HEK293T (cell line): ENCODE data around the gene ASTN2.

Experiments
- CTCF ChIA-PET: fragments of 350-600 bp; formaldehyde crosslinking; extraction: SDS; loops from one replicate; lab custom pipeline; 2021; ENCODE audit warnings: antibody characterized with exemption, inconsistent platforms; lab: Yijun Ruan, JAX
- POLR2A ChIA-PET: fragments of 350-600 bp; formaldehyde crosslinking; extraction: SDS; loops from one replicate; lab custom pipeline; 2020; ENCODE audit warnings: antibody characterized with exemption, inconsistent platforms; lab: Yijun Ruan, JAX
- DNase-seq: peaks from one replicate; pipeline ENCODE4 v3.0.0; 2012; ENCODE audit warnings: mixed read lengths; ENCODE audit errors: extremely low spot score
- ARNT ChIP-seq: fragments of 450-650 bp; IDR thresholded peaks from 2 replicates; pipeline ENCODE4 v1.6.1; 2017; ENCODE audit warnings: mild to moderate bottlenecking
- BHLHE40 ChIP-seq: fragments of 450-650 bp; IDR thresholded peaks from 2 replicates; pipeline ENCODE4 v1.6.1; 2016; ENCODE audit warnings: mild to moderate bottlenecking, moderate library complexity, borderline replicate concordance
- CTBP1 ChIP-seq: fragments of 450-650 bp; IDR thresholded peaks from 2 replicates; pipeline ENCODE4 v1.6.1; 2016; ENCODE audit warnings: borderline replicate concordance
- ELF4 ChIP-seq: fragments of 450-650 bp; IDR thresholded peaks from 2 replicates; pipeline ENCODE4 v1.6.1; 2017; ENCODE audit warnings: antibody characterized with exemption
- FOXA1 ChIP-seq: fragments of 450-650 bp; IDR thresholded peaks from 2 replicates; pipeline ENCODE4 v1.6.1; 2016; ENCODE audit warnings: mild to moderate bottlenecking
- FOXK2 ChIP-seq: fragments of 450-650 bp; IDR thresholded peaks from 2 replicates; pipeline ENCODE4 v1.6.1; 2016; ENCODE audit warnings: mild to moderate bottlenecking
- FOXM1 ChIP-seq: fragments of 450-650 bp; IDR thresholded peaks from 2 replicates; pipeline ENCODE4 v1.6.1; 2017; ENCODE audit warnings: mild to moderate bottlenecking, borderline replicate concordance
- HDGF ChIP-seq: fragments of 450-650 bp; IDR thresholded peaks from 2 replicates; pipeline ENCODE4 v1.6.1; 2017; ENCODE audit warnings: antibody characterized with exemption, borderline replicate concordance
- L3MBTL2 ChIP-seq: fragments of 450-650 bp; conservative IDR thresholded peaks from 2 replicates; pipeline ENCODE4 v1.6.1; 2016; ENCODE audit warnings: mild to moderate bottlenecking
- LEF1 ChIP-seq: fragments of 450-650 bp; IDR thresholded peaks from 2 replicates; pipeline ENCODE4 v1.6.1; 2017; ENCODE audit warnings: mild to moderate bottlenecking, borderline replicate concordance
- NFRKB ChIP-seq: fragments of 450-650 bp; IDR thresholded peaks from 2 replicates; pipeline ENCODE4 v1.6.1; 2016; ENCODE audit warnings: mild to moderate bottlenecking, moderate library complexity
- SP1 ChIP-seq: fragments of 450-650 bp; IDR thresholded peaks from 2 replicates; pipeline ENCODE4 v1.6.1; 2017
- SUZ12 ChIP-seq: fragments of 450-650 bp; IDR thresholded peaks from 2 replicates; pipeline ENCODE4 v1.6.1; 2016; ENCODE audit warnings: mild to moderate bottlenecking
- TARDBP ChIP-seq: fragments of 450-650 bp; IDR thresholded peaks from 2 replicates; pipeline ENCODE4 v1.6.1; 2016
- ZNF384 ChIP-seq: fragments of 450-650 bp; IDR thresholded peaks from 2 replicates; pipeline ENCODE4 v1.6.1; 2016
- TF ChIP-seq, protein P1 (sequence below): fragments of 450-650 bp; IDR thresholded peaks from 2 replicates; pipeline ENCODE4 v1.6.1; 2016

ASTN2 gene

DNA sequence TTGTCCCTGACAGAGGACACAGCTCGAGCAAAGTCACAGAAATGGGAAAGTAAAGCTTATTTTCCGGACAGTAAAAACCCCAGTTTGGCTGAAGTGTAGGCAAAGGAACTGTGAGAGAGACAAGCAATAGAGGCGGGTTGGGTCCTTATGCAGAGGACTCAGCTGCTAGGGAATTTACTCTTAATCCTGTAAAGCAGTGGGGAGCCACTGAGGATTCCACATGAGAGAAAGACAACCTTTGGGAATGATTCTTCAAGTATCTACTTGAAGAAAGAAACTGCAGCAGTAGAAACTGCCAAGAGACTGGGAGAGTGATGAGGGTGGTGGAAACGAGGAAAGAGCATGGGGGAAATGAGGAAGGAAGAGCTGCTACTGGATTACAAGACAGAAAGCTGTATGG, 20.2 kb downstream of the ASTN2 start:
- ChIA-PET POLR2A (no interaction called here), CTCF (no interaction called here)
- no peak for TF ChIP-seq LEF1
- no peak for TF ChIP-seq ZNF384
- no peak for TF ChIP-seq FOXA1
- TF ChIP-seq HDGF = no peak
- no peak for TF ChIP-seq CTBP1
- no peak for TF ChIP-seq FOXK2
- TF ChIP-seq FOXM1 = no peak
- DNase-seq = no peak

DNA sequence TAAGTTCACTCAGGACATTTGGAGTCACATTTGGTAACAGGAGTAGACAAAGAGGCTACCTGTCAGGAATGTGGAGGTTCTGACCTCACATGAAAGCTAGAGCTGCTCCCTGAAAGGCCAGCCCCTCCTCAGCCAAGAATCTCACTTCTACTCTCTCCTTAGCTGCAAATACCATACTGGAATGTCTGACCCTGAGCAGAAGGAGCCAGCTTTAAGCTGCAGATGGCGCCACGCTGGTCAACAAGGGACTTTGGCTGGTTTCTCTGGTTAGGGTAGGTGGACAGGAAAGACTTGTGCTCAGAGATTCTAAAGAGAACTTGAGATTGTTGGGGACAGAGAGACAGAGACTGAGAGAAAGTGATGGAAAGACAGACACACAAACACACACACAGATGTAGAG, 21.9 kb downstream of the ASTN2 start:
- ChIA-PET POLR2A (no interaction called here), CTCF (no interaction called here)
- no peak for TF ChIP-seq HDGF
- TF ChIP-seq BHLHE40 = no peak
- TF ChIP-seq TARDBP = no peak
- TF ChIP-seq FOXA1 = no peak
- TF ChIP-seq, protein P1, sequence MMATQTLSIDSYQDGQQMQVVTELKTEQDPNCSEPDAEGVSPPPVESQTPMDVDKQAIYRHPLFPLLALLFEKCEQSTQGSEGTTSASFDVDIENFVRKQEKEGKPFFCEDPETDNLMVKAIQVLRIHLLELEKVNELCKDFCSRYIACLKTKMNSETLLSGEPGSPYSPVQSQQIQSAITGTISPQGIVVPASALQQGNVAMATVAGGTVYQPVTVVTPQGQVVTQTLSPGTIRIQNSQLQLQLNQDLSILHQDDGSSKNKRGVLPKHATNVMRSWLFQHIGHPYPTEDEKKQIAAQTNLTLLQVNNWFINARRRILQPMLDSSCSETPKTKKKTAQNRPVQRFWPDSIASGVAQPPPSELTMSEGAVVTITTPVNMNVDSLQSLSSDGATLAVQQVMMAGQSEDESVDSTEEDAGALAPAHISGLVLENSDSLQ = no peak
- TF ChIP-seq ELF4 = no peak
- no peak for TF ChIP-seq LEF1
- no peak for TF ChIP-seq L3MBTL2
- TF ChIP-seq SUZ12 = no peak
- TF ChIP-seq NFRKB = no peak
- no peak for TF ChIP-seq SP1
- TF ChIP-seq CTBP1 = no peak
- no peak for TF ChIP-seq ARNT
- TF ChIP-seq FOXK2 = no peak
- no peak for TF ChIP-seq ZNF384
- TF ChIP-seq FOXM1 = no peak

DNA sequence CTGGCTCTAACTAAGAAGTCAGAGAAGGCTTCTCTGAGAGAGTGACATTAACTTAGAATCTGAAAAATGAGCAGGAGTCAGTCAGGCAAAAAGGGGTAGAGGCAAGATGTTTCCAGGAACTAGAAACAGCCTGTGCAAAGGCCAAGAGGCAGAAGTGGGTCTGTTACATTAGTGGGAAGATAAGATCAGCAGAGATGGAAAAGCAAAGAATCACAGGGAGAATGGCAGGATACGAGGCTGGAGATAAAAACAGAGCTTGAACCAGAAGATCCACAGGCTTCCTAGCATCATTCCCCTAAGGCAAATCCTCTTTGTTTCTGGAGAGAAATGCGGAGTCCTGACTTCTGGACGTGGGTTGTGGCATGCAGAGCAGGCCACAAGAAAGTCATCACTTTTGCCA, 27.4 kb downstream of the ASTN2 start:
- no peak for DNase-seq
- POLR2A ChIA-PET = no interaction called here
- CTCF ChIA-PET = interaction anchor here (0.5 kb wide), 1 partner anchor 1567 kb away, joined by 3 read pairs; no protein-coding TSS in a partner anchor
- TF ChIP-seq SP1 (no peak), HDGF (no peak), ZNF384 (no peak), BHLHE40 (no peak), TARDBP (no peak), FOXM1 (no peak), CTBP1 (no peak), FOXA1 (no peak), ELF4 (no peak), ARNT (no peak), SUZ12 (no peak), FOXK2 (no peak), LEF1 (no peak)
- TF ChIP-seq, protein P1 = no peak

More for the DNA sequence above, 21.9 kb downstream of the ASTN2 start:
- DNase-seq = no peak

DNA sequence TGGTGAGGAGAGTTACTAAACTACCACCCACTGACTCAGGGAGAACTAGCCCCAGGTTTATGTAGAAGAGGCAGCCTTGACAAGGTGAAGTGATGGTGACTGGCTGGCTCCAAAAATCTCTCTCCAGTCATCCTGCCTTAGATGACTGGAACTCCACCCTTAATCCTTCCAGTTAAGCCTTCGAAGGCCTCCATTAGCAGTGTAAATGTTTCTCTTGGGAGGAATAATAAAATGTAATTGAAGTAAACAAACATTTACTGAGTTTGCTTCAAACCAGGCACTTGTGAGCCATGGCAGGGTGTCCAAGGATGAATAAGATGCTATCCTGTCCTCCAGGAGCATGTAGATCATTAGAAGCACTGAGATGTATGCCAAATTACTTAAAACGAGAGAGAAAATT, 35.5 kb downstream of the ASTN2 start:
- DNase-seq = no peak

DNA sequence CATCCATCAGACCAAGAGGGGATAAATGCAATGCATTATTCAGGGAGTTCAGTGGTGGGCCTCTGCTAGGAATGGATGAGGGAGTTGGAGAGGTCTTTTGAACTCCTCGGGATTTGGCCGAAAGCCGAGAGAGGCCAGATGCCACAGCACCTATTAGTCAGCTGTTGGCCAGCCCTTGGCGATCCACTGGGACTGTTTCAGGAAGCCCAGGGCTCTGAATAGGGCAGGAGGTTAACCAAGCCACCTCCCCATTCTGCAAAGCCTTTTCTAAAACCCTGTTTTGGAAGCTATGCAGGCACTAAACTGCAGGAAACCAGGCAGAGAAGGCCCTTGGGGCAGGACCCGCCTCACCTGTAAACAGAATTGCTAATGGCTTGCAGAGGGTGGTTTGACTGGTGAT, 37.8 kb downstream of the ASTN2 start:
- no peak for TF ChIP-seq ARNT
- TF ChIP-seq, protein P1 = no peak
- TF ChIP-seq SUZ12 = no peak
- TF ChIP-seq NFRKB = no peak
- TF ChIP-seq FOXK2 = no peak
- no peak for TF ChIP-seq FOXM1
- no peak for TF ChIP-seq FOXA1
- no peak for TF ChIP-seq BHLHE40
- no peak for TF ChIP-seq ELF4
- no peak for TF ChIP-seq ZNF384
- TF ChIP-seq CTBP1 = no peak
- TF ChIP-seq HDGF = no peak
- no peak for TF ChIP-seq SP1
- no peak for TF ChIP-seq L3MBTL2
- no peak for TF ChIP-seq TARDBP
- no peak for TF ChIP-seq LEF1

More for the DNA sequence above, 35.5 kb downstream of the ASTN2 start:
- ChIA-PET CTCF (no interaction called here), POLR2A (no interaction called here)
- TF ChIP-seq ELF4 (no peak), TARDBP (no peak), FOXM1 (no peak), CTBP1 (no peak), BHLHE40 (no peak), L3MBTL2 (no peak), HDGF (no peak), FOXK2 (no peak), ZNF384 (no peak), SP1 (no peak), LEF1 (no peak), NFRKB (no peak), FOXA1 (no peak), SUZ12 (no peak), ARNT (no peak)
- TF ChIP-seq, protein P1 = no peak

More for the DNA sequence above, 37.8 kb downstream of the ASTN2 start:
- DNase-seq = no peak
- ChIA-PET CTCF (no interaction called here), POLR2A (no interaction called here)
